GM21717 (cell line): ENCODE results near the gene CNOT10.
"Not testable (repeated sequence)": the region's sequence is repeated elsewhere in the genome, so short reads cannot be mapped to it uniquely, and the experiment has no call there.

ENCODE experiments used
- ATAC-seq: cut with Tn5 transposase; IDR thresholded peaks from one replicate; pipeline ENCODE4 v1.9.1; 2021; ENCODE audit warnings: mild to moderate bottlenecking, moderate library complexity; ENCODE audit not compliant: unreplicated experiment

CNOT10 gene, protein sequence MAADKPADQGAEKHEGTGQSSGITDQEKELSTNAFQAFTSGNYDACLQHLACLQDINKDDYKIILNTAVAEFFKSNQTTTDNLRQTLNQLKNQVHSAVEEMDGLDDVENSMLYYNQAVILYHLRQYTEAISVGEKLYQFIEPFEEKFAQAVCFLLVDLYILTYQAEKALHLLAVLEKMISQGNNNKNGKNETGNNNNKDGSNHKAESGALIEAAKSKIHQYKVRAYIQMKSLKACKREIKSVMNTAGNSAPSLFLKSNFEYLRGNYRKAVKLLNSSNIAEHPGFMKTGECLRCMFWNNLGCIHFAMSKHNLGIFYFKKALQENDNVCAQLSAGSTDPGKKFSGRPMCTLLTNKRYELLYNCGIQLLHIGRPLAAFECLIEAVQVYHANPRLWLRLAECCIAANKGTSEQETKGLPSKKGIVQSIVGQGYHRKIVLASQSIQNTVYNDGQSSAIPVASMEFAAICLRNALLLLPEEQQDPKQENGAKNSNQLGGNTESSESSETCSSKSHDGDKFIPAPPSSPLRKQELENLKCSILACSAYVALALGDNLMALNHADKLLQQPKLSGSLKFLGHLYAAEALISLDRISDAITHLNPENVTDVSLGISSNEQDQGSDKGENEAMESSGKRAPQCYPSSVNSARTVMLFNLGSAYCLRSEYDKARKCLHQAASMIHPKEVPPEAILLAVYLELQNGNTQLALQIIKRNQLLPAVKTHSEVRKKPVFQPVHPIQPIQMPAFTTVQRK

GRCh38 chr3:32684800-32685542 is at the start of gene CNOT10:
TSS of gene CNOT10 (plus strand) at chr3:32685188. CDS start at chr3:32685461, 273 bp downstream.
- peak; percentile 98 for ATAC-seq

GRCh38 chr3:32640939-32641338 is 44.0 kb upstream of the CNOT10 start:
- no peak for ATAC-seq

GRCh38 chr3:32641356-32641755 is 43.6 kb upstream of the CNOT10 start:
- ATAC-seq = no peak

DNA sequence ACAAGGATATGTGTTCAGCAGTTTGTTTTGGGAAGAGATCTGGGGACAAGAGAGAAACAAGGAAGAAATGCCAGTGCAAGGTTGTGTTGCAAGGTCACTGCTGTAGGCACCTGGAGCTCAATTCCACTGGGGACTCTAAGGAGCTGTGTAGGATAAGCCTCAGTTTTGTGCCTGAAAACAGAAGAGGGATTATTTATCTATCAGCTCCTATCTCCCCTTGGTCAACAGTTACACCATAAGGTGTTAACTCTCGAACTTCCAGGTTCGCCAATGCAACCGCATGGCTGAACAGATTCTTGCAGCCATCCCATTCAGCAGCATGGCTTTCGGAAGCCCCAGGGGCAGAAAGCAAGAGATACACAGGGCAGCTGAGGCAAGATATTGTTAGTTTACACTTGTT is 41.6 kb upstream of the CNOT10 start:
- no peak for ATAC-seq

DNA sequence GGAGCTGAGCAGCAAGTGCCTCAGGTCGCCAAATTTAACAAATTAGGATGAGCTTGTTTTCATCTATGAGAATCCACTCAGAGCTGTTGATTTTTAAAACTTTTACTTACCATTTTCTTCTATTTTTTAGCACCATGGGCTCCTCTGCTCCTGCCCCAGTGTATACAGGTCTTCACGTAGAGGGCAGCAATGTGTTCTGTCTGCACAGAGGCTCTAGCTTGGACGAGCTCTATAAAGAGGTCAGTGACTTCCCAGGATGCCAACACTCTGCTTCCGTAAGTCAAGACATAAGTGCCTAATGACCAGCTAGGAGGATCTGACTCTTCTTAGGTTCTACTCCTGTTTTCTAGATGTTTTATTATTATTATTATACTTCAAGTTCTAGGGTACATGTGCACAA is 41.2 kb upstream of the CNOT10 start:
- no peak for ATAC-seq

DNA sequence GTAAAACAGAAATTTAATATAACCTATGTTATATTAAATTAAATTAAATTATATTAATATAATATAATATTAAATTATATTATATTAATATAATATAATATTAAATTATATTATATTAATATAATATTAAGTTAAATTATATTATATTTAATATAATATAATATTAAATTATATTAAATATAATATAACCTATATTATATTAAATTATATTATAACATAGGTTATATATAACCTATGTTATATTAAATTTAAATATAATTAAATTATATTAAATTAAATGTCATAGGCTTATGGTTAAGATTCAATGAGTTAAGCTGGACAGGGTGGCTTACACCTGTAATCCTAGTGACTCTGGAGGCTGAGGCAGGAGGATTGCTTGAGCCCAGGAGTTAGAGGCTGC is 40.6 kb upstream of the CNOT10 start:
- no peak for ATAC-seq

DNA sequence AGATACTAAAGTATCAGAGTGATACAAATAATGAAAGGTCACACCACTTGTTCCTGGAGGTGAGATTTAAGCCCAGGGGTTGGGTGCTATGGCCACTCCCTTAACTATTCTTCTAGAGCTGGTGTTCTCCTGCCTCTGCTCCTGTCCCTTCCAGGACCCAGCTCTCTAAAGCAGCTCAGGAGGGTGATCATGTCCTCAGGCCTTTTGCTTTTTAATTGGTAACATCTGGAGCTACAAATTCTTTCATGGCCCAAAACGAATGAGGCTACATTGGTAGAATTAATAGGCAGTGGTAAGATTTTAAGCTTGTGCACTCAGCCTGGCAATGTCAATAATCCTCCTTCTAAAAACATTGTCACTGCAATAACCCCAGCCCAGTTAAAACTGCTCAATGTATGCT is 38.2 kb upstream of the CNOT10 start:
- ATAC-seq = no peak

- ATAC-seq = not testable (repeated sequence)
These were observed 32.5 kb upstream of the CNOT10 start for GRCh38 chr3:32652337-32653100.

- no peak for ATAC-seq
These were observed 29.8 kb upstream of the CNOT10 start for GRCh38 chr3:32655167-32655566.

- ATAC-seq = no peak
These were observed 24.4 kb upstream of the CNOT10 start for GRCh38 chr3:32660634-32661033.

GRCh38 chr3:32662647-32663046 is 22.3 kb upstream of the CNOT10 start:
- ATAC-seq = no peak

GRCh38 chr3:32664630-32665075 is 20.3 kb upstream of the CNOT10 start:
- ATAC-seq = not testable (repeated sequence)

DNA sequence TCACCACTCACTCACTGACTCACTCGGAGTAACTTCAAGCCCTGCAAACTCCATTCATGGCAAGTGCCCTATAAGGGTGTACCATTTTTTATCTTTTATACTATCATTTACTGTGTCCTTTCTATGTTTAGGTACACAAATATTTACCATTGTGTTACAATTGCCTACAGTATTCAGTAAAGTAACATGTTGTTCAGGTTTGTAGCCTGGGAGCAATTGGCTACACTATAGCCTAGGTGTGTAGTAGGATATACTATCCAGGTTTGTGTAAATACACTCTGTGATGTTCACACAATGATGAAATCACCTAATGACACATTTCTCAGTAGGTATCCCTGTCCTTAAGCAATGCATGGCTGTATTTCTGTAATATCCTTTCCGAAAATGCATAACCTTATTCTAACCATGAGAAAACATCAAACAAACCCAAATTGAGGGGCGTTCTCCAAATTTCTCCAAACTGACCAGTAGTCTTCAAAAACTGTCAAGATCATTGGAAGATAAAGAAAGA is 17.9 kb upstream of the CNOT10 start:
- no peak for ATAC-seq

GRCh38 chr3:32669226-32669625 is 15.8 kb upstream of the CNOT10 start:
- not testable (repeated sequence) for ATAC-seq

GRCh38 chr3:32673730-32674129 is 11.3 kb upstream of the CNOT10 start:
- not testable (repeated sequence) for ATAC-seq

DNA sequence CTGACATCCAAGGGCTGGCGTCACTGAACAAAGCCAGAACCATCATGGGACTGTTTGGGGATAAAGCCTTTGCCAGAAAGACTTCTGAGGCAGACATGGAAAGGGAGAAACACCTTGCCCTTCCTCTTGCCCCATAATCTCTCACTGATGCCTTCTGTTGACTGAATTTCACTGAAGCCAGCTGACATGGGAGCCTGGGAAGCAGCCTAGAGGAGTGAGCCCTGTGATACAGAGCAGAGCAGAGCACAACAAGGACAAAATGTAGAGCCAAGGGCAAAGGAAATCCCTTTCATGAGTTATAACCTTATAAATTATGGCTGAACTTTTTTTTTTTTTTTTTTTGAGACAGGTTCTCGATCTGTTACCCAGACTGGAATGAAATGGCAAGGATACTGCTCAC is 9.8 kb upstream of the CNOT10 start:
- ATAC-seq = no peak

- no peak for ATAC-seq
These were observed 9.3 kb upstream of the CNOT10 start for GRCh38 chr3:32675650-32676049.

DNA sequence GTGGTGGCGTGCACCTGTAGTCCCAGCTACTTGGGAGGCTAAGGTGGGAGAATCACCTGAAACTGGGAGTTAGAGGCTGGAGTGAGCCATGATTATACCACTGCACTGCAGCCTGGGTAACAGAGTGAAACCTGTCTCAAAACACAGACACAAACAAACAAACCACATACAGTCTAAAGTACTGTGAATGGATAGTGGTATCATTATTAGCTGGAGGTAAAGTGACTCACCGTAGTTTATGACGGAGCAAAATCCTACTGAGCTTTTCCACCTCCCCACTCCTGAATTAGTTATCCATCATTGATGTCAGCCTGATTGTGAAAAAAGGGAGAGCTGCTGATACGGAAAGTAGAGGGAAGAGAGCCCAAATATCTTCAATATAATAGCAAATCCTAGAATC is 3.2 kb upstream of the CNOT10 start:
- ATAC-seq = no peak

DNA sequence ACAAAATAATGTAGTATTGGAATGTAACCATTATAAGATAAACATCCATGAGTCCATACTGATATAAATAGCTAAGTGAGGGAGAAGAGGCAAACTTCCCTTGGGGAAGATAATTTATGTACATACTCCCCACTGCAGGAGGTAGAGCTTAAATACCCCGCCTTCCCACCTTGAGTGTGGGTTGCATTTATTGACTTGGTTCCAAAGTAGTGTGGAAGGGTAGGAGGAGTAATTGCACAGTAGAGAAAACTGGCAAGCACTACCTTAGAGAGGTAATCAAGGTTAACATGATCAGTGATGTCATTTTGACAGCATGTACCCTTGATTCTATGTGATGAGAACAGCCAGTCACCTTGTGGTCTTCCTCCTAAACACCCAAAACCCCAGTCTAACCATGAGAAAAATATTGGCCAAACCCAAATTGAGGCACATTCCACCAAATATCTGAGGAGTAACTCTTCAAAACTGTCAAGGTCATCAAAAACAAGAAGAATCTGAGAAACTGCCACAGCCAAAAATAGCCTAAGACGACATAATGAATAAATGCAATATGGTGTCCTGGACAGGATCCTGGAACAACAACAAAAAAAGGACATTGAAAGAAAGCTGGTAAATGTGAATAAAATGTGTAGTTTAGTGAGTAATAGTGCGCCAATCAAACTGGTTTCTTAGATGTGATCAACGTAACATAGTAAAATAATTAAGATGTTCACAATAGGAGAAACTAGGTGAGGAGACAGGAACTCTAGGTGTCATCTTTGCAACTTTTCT is 774 bp upstream of the CNOT10 start:
- ATAC-seq = peak; percentile 0
